Activated T-helper 1 cell treated with anti-CD3 and anti-CD28 coated beads, Interleukin-12 subunit alpha, Interleukin-12 subunit beta, Interleukin-2, Interleukin-4 antibody, amounts not matched to agents 30 ng/mL and 10 ng/mL and 1 ng/mL, durations not matched to agents 14 hours and 24 hours and 36 hours (primary cell): ENCODE measurements around the gene MKRN2OS. TPM values are rescaled to one million over a fixed set of nuclear protein-coding genes. Genes with fewer than 3 reads are reported as not detected.
"Not testable (repeated sequence)": the region's sequence is repeated elsewhere in the genome, so short reads cannot be mapped to it uniquely, and the experiment has no call there.

ENCODE experiments used
- DNase-seq: peaks from one replicate; pipeline ENCODE4 v3.0.0; 2021; ENCODE audit warnings: low spot score
- H3K27ac Mint-ChIP-seq: one replicate; pipeline ENCODE4 v1.8.0; 2021; ENCODE audit warnings: mild to moderate bottlenecking, mixed read lengths
- H3K27me3 Mint-ChIP-seq: one replicate; pipeline ENCODE4 v1.8.0; 2022; ENCODE audit warnings: mild to moderate bottlenecking, moderate library complexity, mixed read lengths; ENCODE audit not compliant: insufficient read depth
- H3K36me3 Mint-ChIP-seq: one replicate; pipeline ENCODE4 v1.8.0; 2021; ENCODE audit warnings: low read depth, mixed read lengths
- H3K4me1 Mint-ChIP-seq: one replicate; pipeline ENCODE4 v1.8.0; 2021; ENCODE audit warnings: low read depth, mixed read lengths
- H3K4me3 Mint-ChIP-seq: one replicate; pipeline ENCODE4 v1.8.0; 2021; ENCODE audit warnings: mild to moderate bottlenecking, moderate library complexity, mixed read lengths
- H3K9me3 Mint-ChIP-seq: one replicate; pipeline ENCODE4 v1.8.0; 2021; ENCODE audit warnings: mixed read lengths
- intact Hi-C: fragments of 100-400 bp; cut with micrococcal nuclease; formaldehyde crosslinking; loops from one replicate; pipeline ENCODE4 v1.15.1; 2024
- total RNA-seq: library from RNA; stranded (reverse); gene quantifications from 2 replicates; pipeline ENCODE4 v1.2.3, GENCODE V29; 2022

Gene MKRN2OS
- total RNA-seq, 1 donor from 2014 or later: not detected

DNA sequence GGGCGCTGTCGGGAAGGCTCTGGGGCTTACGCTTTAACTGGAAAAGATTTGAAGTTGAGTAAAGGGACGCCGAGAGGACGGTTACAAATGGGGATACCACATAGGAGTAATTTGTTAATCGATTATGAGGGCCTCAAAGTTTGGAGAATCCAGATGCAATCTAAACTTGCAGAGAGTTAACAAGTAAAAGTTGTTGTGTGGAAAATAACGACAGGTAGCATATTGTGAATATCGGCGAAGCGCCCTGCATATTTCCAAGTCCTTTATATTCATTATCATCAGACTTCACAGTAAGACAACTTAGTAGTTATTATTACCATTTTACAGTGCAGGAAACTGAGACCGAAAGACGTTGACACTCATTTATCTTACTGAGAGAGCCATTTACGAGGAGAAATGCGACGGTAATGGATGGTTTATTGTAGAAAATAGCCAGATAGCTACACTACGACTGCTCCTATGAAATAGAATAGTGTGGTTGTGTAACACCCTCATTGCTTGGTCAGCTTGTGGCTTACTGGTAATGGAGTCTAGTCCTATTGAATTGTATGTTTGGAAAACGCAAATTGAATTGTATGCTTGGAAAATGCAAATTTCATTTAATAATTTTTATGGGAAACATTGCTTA is 12.3 kb upstream of the MKRN2OS start:
- Mint-ChIP-seq H3K27ac (peak overlapping the region; percentile 70), H3K4me1 (peaks cover 67% of the 10 kb centered on the region), H3K4me3 (peak overlapping the region; percentile 91), H3K36me3 (peaks cover 2% of the 10 kb centered on the region), H3K27me3 (peaks cover 24% of the 10 kb centered on the region), H3K9me3 (no peaks in the 10 kb centered on the region)
- intact Hi-C loops: loop anchor here (1.0 to 5.0 kb wide), 5 partner anchors 73 to 1620 kb away; partner anchors contain the start of genes LSM3, RAF1, RPL32 and TAMM41
- DNase-seq: no peak

DNA sequence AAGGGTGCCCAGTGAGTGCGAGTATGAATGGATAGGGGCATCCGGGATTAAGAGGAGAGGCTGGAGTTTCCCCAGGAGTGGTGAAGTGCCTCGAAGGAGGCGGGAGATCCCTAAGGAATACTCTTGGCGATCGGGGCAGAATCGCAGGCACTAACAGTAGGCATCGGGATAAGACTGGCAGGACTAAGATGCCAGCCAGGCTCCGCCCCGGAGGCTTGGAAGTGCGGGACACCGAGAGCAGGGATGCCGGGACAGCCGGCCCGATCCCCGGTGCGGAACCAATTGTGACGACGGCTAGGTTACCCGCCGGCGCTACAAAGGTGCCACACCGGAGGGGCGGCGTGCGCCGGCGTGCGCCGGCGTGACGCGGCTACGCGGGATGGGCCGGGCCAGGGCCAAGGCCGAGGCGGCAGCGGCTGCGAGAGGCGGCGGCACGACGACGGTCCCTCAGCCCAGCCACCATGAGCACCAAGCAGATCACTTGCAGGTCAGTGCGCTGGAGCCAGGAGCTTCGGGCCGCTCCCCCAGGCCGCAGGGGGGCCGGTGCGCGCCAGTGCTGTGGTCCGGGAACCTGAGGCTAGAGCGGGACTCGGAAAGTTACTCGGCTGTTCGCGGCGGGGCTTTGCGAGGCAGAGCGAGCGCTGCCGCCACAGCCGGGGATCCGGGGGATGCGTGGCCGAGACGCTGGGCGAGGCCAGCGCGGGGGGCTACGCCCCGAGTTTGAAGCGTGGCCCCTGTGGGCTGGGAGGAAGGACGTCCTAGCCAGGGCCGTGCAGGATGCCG is 11.6 kb upstream of the MKRN2OS start, which contains the start of gene MKRN2:
Gene MKRN2 (plus strand): TSS at position 398 of the 783 bp plus-strand sequence. CDS start 64 bp downstream, at position 462.
- Mint-ChIP-seq H3K27ac (peak within 1 kb of the TSS; percentile 88), H3K4me1 (peaks cover 67% of the 10 kb centered on the region), H3K27me3 (peaks cover 27% of the 10 kb centered on the region), H3K36me3 (peaks cover 2% of the 10 kb centered on the region), H3K4me3 (peak within 1 kb of the TSS; percentile 91), H3K9me3 (no peaks in the 10 kb centered on the region)
- peak; percentile 79 for DNase-seq
- intact Hi-C loops: loop anchor here (1.0 to 5.0 kb wide), 5 partner anchors 73 to 1620 kb away; partner anchors contain the start of genes LSM3, RAF1, RPL32 and TAMM41

DNA sequence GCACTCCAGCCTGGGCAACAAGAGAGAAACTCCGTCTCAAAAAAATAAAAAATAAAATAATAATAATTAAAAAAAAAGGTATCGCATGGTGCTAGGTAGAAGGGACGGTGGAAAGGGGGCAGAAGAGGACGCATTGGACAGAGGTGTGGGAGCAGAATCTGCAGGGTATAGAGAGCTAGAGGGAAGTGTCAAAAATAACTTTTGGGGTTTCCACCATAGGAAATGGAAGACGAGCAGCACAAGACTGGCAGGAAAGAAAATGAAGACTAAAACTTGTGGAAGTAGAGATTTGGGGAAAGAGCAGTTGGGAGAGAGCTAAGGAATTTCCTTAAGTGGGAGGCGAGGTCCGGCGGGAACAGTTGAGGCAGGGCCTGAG is 11.0 kb upstream of the MKRN2OS start:
- intact Hi-C loops: loop anchor here (2.0 to 5.0 kb wide), 2 partner anchors 710 to 1621 kb away; partner anchors contain the start of genes LSM3, TAMM41 and XPC
- peaks cover 65% of the 10 kb centered on the region for H3K4me1 Mint-ChIP-seq
- no peaks in the 10 kb centered on the region for H3K9me3 Mint-ChIP-seq

DNA sequence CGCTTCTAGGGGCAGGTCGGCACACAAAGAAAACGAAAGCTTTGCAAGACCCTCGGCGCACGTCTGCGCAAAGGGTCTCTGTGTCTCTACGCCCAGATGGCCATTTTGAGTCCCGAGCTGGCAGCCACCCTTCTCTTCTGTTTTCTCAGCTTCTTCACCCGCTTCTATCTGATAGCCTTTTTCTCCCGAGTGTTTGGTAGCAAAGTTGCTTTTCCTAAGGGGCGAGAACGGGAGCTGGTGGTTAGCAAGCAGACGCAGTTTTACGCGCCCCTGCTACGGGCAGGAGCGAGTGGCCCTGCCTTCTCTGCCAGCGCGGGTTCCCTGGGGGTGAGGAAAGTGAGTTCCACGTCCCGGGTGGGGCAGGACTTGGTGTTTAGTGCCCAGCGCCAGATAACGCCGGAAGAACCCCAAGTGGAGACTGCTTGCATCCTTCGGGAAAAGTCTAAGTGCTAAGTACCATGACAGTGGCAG is 8.7 kb upstream of the MKRN2OS start:
- Mint-ChIP-seq H3K27me3 (peaks cover 35% of the 10 kb centered on the region), H3K4me1 (peaks cover 43% of the 10 kb centered on the region), H3K27ac (no peak overlapping the region), H3K4me3 (peak overlapping the region; percentile 84), H3K36me3 (no peaks in the 10 kb centered on the region), H3K9me3 (no peaks in the 10 kb centered on the region)
- intact Hi-C loops: no loop called here
- no peak for DNase-seq

More for the DNA sequence above, 11.0 kb upstream of the MKRN2OS start:
- Mint-ChIP-seq H3K27ac (peak overlapping the region; percentile 88), H3K4me3 (peak overlapping the region; percentile 91), H3K36me3 (peaks cover 2% of the 10 kb centered on the region), H3K27me3 (peaks cover 30% of the 10 kb centered on the region)
- no peak for DNase-seq

DNA sequence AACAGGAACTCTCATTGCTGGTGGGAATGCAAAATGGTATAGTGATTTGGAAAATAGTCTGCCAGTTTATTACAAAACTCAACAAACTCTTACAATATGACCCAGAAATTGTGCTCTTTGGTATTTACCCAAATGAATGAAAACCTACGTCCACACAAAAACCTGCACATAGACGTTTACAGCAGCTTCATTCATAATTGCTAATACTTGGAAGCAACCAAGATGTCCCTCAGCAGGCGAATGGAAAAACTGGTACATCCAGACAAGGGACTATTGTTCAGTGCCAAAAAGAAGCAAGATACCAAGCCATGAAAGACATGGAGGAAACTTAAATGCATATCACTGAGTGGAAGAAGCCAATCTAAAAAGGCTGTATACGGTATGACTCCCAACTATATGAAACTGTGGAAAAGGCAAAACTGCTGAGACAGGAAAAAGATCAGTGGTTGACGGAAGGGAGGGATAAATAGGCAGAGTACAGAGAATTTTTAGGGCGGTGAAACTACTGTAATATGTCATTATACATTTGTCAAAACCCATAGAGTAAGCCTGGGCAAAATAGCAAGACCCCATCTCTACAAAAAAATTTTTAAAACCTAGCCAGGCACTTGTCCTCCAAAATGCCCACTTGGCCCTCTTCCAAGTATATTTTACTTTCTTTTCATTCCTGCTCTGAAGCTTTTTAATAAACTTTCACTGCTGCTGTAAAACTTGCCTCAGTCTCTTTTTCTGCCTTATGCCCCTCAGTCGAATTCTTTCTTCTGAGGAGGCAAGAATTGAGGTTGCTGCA is 4.9 kb upstream of the MKRN2OS start:
- Mint-ChIP-seq H3K9me3 (no peaks in the 10 kb centered on the region), H3K4me1 (peaks cover 13% of the 10 kb centered on the region), H3K27me3 (peaks cover 27% of the 10 kb centered on the region), H3K36me3 (no peaks in the 10 kb centered on the region), H3K27ac (no peak overlapping the region), H3K4me3 (no peak overlapping the region)
- intact Hi-C loops: no loop called here
- no peak for DNase-seq

DNA sequence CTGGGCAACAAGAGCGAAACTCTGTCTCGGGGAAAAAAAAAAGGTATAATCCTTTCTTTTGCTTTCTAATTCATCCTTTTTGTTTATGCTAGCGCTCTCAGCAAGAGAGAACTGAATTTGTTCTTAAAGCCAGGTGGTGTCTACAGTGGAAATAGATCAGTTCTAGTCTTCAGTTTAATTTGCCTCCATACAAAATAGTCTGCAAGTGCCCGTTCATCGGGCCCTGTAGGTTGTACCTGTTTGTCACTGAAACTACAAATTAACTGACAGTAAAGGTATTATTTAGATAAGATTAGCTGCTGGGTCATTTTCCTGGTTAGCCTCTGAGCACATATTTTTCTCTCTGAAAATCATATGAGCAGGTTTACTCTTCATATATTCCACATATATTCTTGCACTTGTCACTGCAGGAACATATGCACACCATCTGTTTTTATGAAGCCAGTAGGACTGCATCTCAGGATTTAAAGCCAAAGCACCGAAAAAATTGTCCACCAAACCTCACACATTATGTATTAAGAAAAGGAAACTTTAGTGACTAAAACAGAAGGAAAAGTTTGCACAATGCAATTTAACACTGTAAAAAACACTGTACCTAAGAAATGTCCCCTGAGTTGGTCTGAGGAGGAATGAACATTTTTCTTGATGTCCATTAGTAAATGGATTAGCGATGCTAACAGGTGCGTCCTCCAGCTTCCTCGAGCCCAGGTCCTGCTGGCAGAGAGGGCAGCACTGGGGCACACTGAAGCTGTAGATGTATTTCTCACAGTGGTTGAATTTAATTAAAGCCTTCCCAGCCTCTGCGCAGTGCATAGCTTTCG is 437 bp downstream of the MKRN2OS start:
- Mint-ChIP-seq H3K9me3 (no peaks in the 10 kb centered on the region), H3K4me1 (no peaks in the 10 kb centered on the region), H3K27ac (no peak overlapping the region), H3K36me3 (no peaks in the 10 kb centered on the region), H3K27me3 (no peaks in the 10 kb centered on the region), H3K4me3 (no peak overlapping the region)
- no peak for DNase-seq
- intact Hi-C loops: no loop called here

DNA sequence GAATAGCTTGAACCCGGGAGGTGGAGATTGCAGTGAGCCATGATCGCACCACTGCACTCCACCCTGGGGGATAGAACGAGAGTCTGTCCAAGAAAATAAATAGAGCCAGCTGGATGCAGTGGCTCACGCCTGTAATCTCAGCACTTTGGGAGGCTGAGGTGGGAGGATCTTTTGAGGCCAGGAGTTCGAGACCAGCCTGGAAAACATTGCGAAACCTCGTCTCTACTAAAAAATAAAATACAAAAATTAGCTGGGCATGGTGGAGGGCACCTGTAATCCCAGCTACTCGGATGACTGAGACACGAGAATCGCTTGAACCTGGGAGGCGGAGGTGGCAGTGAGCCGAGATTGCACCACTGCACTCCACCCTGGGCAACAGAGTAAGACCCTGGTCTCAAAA is 1.8 kb downstream of the MKRN2OS start:
- H3K27me3 Mint-ChIP-seq, DNase-seq, H3K4me1 Mint-ChIP-seq, H3K36me3 Mint-ChIP-seq, H3K9me3 Mint-ChIP-seq, H3K4me3 Mint-ChIP-seq, H3K27ac Mint-ChIP-seq, intact Hi-C loops: not testable (repeated sequence)

DNA sequence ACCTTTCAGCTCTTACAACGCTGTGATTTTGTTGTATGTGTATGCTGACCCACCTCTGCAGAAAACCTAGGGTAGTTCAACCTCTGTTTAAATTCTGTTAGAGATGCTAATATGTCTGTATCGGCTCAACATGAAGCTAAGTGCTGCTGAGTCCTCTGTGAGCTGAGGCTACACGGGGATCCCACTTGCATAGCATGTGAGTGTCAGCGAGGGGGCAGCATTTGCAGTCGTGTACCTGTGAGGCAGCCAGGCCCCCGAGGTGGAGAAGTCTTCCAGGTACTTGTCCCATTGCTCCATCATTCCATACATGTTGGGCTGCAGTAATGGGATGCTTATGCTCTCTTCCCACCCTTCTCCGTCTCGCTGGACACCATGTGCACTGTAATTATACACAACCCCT is 3.7 kb downstream of the MKRN2OS start:
- Mint-ChIP-seq H3K36me3 (no peaks in the 10 kb centered on the region), H3K9me3 (no peaks in the 10 kb centered on the region), H3K4me3 (no peak overlapping the region), H3K27me3 (no peaks in the 10 kb centered on the region), H3K4me1 (no peaks in the 10 kb centered on the region), H3K27ac (no peak overlapping the region)
- DNase-seq: no peak
- intact Hi-C loops: no loop called here

DNA sequence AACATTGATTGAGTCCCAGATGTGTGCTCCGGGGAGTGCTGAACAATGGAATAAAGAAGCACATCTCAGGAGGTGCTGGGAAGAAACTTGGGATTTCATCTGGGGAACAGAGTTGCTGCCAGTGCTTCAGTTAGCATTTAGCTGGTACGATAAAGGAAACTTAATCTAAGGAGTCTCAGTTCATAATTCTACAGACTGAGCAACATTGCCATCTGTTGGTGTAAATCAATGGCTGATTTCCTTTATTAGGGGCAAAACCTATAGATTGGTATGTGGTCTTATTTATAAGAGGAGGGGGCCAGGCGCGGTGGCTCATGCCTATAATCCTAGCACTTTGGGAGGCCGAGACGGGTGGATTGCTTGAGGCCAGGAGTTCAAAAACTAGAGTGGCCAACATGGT is 8.9 kb downstream of the MKRN2OS start:
- intact Hi-C loops: no loop called here
- H3K4me3 Mint-ChIP-seq: no peak overlapping the region
- no peaks in the 10 kb centered on the region for H3K4me1 Mint-ChIP-seq
- H3K27ac Mint-ChIP-seq: no peak overlapping the region
- DNase-seq: no peak
- peaks cover 6% of the 10 kb centered on the region for H3K36me3 Mint-ChIP-seq
- H3K27me3 Mint-ChIP-seq: no peaks in the 10 kb centered on the region
- no peaks in the 10 kb centered on the region for H3K9me3 Mint-ChIP-seq

DNA sequence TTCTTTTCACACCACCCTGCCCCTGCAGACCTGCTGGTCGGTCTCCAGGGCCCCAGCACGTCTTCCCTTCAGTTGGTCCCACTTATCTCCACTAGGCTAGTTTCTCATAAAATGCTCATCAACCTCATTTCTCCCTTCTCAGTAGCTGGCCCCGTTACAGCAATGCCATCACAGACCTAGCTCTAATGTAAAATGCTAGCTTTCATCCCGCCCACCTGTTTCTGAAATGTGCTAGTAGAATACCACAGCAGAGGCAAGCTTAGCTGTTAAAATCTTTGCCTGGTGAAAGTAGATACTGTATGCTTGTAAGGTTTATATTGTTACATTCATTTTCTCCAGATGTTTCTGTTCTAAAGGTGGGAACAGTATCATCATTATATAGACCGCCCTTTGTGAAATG is 13.1 kb downstream of the MKRN2OS start:
- Mint-ChIP-seq H3K27me3 (no peaks in the 10 kb centered on the region), H3K27ac (no peak overlapping the region), H3K9me3 (no peaks in the 10 kb centered on the region), H3K4me1 (no peaks in the 10 kb centered on the region), H3K4me3 (no peak overlapping the region), H3K36me3 (peaks cover 11% of the 10 kb centered on the region)
- intact Hi-C loops: no loop called here
- DNase-seq: no peak

DNA sequence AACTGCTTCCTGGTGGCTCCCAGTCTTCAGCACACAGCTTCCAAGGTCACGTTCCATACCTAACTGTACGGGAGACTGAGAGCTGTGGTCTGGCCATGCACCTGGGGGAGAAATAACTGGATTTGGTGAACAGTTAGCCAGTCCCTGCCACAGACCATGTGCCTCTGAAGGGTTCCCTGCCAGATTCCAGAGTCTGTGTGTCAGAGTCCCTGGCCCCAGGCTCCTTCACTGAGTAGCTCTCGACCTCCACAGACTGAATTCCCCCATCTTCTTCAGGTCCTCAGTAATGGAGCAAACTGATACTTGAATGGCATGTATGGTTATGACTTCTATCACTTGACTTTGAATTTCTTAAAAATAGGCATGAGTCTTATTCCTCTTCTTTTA is 17.5 kb downstream of the MKRN2OS start:
- Mint-ChIP-seq H3K27ac (no peak overlapping the region), H3K36me3 (peaks cover 18% of the 10 kb centered on the region), H3K27me3 (no peaks in the 10 kb centered on the region), H3K4me1 (no peaks in the 10 kb centered on the region), H3K9me3 (no peaks in the 10 kb centered on the region), H3K4me3 (no peak overlapping the region)
- intact Hi-C loops: no loop called here
- DNase-seq: no peak

DNA sequence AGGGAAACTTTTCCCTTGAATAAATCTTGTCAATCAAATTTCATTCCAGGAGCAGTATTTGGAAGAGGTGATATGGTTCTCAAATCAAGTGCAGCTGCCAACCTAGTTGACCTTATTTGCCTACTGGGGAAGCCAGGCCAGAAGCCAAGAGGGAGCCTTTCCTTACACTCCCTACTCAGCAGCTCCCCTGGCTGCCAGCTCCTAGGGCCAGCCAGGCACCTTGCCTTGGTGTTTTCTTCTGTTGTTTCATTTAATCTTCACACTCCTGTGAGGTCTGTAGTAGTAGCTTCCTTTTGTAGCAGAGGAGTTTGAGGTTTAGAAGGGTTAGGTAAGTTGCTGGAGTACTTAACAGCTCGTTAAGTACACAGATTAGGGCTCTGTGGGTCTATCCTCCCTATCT is 22.6 kb downstream of the MKRN2OS start:
- Mint-ChIP-seq H3K4me3 (no peak overlapping the region), H3K27ac (no peak overlapping the region), H3K36me3 (peaks cover 16% of the 10 kb centered on the region), H3K9me3 (no peaks in the 10 kb centered on the region), H3K4me1 (no peaks in the 10 kb centered on the region), H3K27me3 (no peaks in the 10 kb centered on the region)
- intact Hi-C loops: no loop called here
- DNase-seq: no peak
